ENCODE results near the gene C21orf58. TPM values are rescaled to one million over a fixed set of nuclear protein-coding genes. Genes with fewer than 3 reads are reported as not detected.
A peak's percentile ranks its signal among the peaks of the same experiment; 100 is the strongest.

Gene C21orf58
- total RNA-seq, 4 donors from 2014 or later, result 0.44 to 1.6 (median 0.74) TPM

GRCh38 chr21:46345861-46346260 lies 22.2 kb upstream of the C21orf58 start:
- intact Hi-C loops (cut with DNase I; ENCODE audit: low total_unique reads), result no loop called here
- no peak for ATAC-seq

DNA sequence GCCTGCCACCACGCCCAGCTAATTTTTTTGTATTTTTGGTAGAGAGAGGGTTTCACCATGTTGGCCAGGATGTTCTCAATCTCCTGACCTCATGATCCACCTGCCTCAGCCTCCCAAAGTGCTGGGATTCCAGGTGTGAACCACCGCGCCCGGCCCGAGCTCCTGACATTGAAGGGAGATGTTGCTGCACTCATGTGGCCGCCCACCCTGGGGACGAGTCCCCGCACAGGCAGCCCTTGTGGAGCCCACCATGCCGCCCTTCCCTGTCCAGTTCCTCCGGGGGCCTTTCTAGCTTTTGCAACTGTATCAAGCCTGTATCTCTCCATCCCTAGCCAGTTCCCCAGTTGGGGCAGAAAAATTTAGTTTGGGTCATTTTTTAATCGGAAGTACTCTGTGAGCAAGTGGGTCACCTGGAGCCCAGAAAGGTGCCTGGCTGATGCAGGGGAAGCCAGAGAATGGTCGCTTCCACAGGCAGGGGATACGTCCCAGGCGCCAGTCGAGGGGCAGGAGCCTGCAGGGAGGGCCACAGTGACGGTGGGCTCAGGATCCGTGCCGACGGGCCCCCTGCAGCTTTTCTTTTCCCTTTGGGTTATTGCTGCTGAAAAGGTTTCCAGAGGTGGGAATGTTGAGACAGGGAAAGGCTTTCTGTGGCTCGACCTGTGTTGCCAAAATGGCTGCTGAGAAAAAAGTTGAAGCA lies 20.7 kb upstream of the C21orf58 start:
- peaks cover 0 to 27% of the 10 kb centered on the region in 2 donors for H3K36me3 ChIP-seq
- in situ Hi-C loops (cut with MboI; ENCODE audit: low sequenced_read_pairs in 4 of 4) (loop anchor here in 1 of 4 donors (10.0 kb wide), 1 partner anchor 50 kb away; no protein-coding TSS in a partner anchor), intact Hi-C loops (cut with DNase I; ENCODE audit: low total_unique reads) (no loop called here)
- ATAC-seq (no peak), DNase-seq (no peak)
- H3K4me1 ChIP-seq, result peaks cover 14 to 16% of the 10 kb centered on the region in 2 donors
- H3K27me3 ChIP-seq, result no peaks in the 10 kb centered on the region
- H3K9me3 ChIP-seq, result no peaks in the 10 kb centered on the region
- no peak for TF ChIP-seq POLR2A (IDR thresholded peaks at IDR 0.05)
- TF ChIP-seq, protein P1, sequence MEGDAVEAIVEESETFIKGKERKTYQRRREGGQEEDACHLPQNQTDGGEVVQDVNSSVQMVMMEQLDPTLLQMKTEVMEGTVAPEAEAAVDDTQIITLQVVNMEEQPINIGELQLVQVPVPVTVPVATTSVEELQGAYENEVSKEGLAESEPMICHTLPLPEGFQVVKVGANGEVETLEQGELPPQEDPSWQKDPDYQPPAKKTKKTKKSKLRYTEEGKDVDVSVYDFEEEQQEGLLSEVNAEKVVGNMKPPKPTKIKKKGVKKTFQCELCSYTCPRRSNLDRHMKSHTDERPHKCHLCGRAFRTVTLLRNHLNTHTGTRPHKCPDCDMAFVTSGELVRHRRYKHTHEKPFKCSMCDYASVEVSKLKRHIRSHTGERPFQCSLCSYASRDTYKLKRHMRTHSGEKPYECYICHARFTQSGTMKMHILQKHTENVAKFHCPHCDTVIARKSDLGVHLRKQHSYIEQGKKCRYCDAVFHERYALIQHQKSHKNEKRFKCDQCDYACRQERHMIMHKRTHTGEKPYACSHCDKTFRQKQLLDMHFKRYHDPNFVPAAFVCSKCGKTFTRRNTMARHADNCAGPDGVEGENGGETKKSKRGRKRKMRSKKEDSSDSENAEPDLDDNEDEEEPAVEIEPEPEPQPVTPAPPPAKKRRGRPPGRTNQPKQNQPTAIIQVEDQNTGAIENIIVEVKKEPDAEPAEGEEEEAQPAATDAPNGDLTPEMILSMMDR (IDR thresholded peaks at IDR 0.05 in 4 of 5, conservative IDR thresholded peaks at IDR 0.05 in 1 of 5), result no peak
- no peak overlapping the region for H3K4me3 ChIP-seq
- H3K27ac ChIP-seq, result no peak overlapping the region

More at GRCh38 chr21:46345861-46346260, 22.2 kb upstream of the C21orf58 start:
- H3K27me3 ChIP-seq, result no peaks in the 10 kb centered on the region
- DNase-seq, result no peak
- peaks cover 0 to 37% of the 10 kb centered on the region in 2 donors for H3K36me3 ChIP-seq
- in situ Hi-C loops (cut with MboI; ENCODE audit: low sequenced_read_pairs in 4 of 4), result loop anchor here in 1 of 4 donors (10.0 kb wide), 1 partner anchor 49 kb away; no protein-coding TSS in a partner anchor
- peaks cover 14 to 30% of the 10 kb centered on the region in 2 donors for H3K4me1 ChIP-seq
- no peak overlapping the region for H3K4me3 ChIP-seq
- H3K9me3 ChIP-seq, result no peaks in the 10 kb centered on the region
- TF ChIP-seq POLR2A (IDR thresholded peaks at IDR 0.05), result no peak
- TF ChIP-seq, protein P1 (IDR thresholded peaks at IDR 0.05 in 4 of 5, conservative IDR thresholded peaks at IDR 0.05 in 1 of 5), result no peak
- H3K27ac ChIP-seq, result peak overlapping the region in 2 of 4 donors; percentile 96 to 99

- ATAC-seq (no peak), DNase-seq (peak in 1 of 2 donors; percentile 45)
- Histone ChIP-seq H3K4me1 (peaks cover 3 to 6% of the 10 kb centered on the region in 2 donors), H3K27me3 (no peaks in the 10 kb centered on the region), H3K9me3 (no peaks in the 10 kb centered on the region), H3K27ac (peak overlapping the region; percentile 36 to 79 (median 66)), H3K36me3 (peaks cover 0 to 37% of the 10 kb centered on the region in 2 donors), H3K4me3 (no peak overlapping the region)
- TF ChIP-seq, protein P1 (IDR thresholded peaks at IDR 0.05 in 4 of 5, conservative IDR thresholded peaks at IDR 0.05 in 1 of 5), result no peak
- TF ChIP-seq POLR2A (IDR thresholded peaks at IDR 0.05), result no peak
- in situ Hi-C loops (cut with MboI; ENCODE audit: low sequenced_read_pairs in 4 of 4) (loop anchor here in 1 of 4 donors (10.0 kb wide), 1 partner anchor 54 kb away; no protein-coding TSS in a partner anchor), intact Hi-C loops (cut with DNase I; ENCODE audit: low total_unique reads) (no loop called here)
These were observed 17.3 kb upstream of the C21orf58 start for GRCh38 chr21:46340998-46341397.

DNA sequence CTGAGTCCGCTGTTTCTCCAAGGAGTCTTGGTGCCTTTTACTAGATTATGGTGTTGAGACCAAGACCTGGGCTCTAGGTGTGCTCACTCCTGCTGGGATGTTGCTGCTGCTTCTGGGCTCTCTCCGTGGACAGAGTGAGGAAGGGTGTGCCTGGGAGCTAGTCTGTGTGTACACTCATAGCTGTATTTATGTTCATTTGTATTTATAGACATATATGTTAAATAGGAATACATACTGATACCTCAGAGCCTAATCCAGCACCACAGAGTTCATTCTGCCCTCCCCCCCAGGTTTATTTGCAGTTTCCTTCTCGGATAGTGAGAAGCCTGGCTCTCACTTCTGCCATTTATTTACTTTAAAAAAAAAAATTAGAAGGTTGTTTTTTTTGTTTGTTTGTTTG lies 12.9 kb upstream of the C21orf58 start:
- Histone ChIP-seq H3K4me3 (no peak overlapping the region), H3K27me3 (no peaks in the 10 kb centered on the region), H3K27ac (no peak overlapping the region), H3K9me3 (no peaks in the 10 kb centered on the region), H3K4me1 (no peaks in the 10 kb centered on the region), H3K36me3 (peaks cover 0 to 48% of the 10 kb centered on the region in 2 donors)
- no peak for ATAC-seq
- TF ChIP-seq, protein P1 (IDR thresholded peaks at IDR 0.05 in 4 of 5, conservative IDR thresholded peaks at IDR 0.05 in 1 of 5), result no peak
- no peak for TF ChIP-seq POLR2A (IDR thresholded peaks at IDR 0.05)
- intact Hi-C loops (cut with DNase I; ENCODE audit: low total_unique reads), result no loop called here
- in situ Hi-C loops (cut with MboI; ENCODE audit: low sequenced_read_pairs in 4 of 4), result no loop called here
- no peak for DNase-seq

All from gastrocnemius medialis (tissue), 4 donors.